Measurements from ENCODE around the gene COL27A1.

The COL27A1 gene

DNA sequence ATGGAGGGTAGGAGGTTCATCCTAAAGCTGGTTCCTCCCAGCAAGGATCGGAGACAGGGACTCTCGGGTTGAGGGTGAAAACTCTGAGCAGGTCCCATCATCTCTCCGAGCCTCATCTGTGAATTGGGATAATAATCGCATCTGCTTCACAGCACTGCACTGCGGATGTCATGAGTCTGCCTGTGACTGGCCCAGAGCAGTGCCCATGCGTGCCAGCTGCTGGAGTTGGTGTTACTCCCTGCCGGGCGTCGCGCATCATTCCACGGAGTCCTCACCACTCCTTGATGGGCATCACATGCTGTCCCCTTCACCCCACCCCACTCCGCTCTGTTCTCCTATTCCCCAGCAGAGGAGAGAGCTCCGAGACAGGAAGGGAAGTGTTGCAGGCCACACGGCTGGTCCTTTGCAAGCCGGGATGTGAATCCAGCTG lies 132.4 kb downstream of the COL27A1 start:
- DNase-seq (ENCODE audit: low read depth), result no peak

GRCh38 chr9:114288193-114289091 lies 133.1 kb downstream of the COL27A1 start:
- peak; percentile 53 for DNase-seq (ENCODE audit: low read depth)

- no peak for DNase-seq (ENCODE audit: low read depth)
Measured at GRCh38 chr9:114289106-114289505, 133.8 kb downstream of the COL27A1 start.

- no peak for DNase-seq (ENCODE audit: low read depth)
Measured at GRCh38 chr9:114289571-114290481, 134.5 kb downstream of the COL27A1 start.

DNA sequence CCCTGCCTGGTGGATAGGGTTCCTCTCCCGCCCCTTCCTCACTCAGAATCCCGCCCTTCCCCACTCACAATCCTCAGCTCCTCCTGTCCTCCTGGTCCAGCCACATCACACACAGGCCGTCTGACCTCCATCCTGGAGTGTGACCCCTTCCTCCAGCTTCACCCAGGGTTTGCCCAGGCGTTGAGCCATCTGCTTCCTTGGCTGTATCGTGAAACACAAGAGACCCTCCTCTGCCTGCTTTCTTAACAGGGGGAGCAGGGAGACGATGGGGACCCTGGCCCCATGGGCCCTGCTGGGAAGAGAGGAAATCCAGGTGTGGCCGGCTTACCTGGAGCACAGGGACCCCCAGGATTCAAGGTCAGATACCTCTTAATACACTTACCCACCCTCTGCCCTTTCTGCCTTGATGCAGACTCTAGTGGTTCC lies 135.2 kb downstream of the COL27A1 start:
- no peak for DNase-seq (ENCODE audit: low read depth)

GRCh38 chr9:114291064-114291474 lies 135.7 kb downstream of the COL27A1 start:
- DNase-seq (ENCODE audit: low read depth), result peak; percentile 44

GRCh38 chr9:114291886-114292590 lies 136.7 kb downstream of the COL27A1 start:
- DNase-seq (ENCODE audit: low read depth), result no peak

GRCh38 chr9:114294664-114295063 lies 139.3 kb downstream of the COL27A1 start:
- DNase-seq (ENCODE audit: low read depth), result no peak

DNA sequence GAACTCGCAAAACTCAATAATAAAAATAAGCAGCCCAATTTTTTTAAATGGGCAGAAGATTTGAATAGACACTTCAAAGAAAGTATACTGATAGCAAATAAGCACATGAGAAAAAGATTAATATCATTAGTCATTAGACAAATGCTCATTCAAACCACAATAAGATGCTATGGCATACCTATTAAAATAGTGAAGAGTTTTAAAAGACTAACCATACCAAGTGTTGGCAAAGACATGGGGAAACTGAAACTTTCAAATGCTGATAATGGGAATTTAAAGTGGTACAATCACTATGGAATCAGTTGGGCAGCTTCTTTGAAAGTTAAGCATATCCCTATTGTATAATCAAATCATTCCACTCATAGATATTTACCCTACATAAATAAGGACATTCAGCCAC lies 141.0 kb downstream of the COL27A1 start:
- DNase-seq (ENCODE audit: low read depth), result no peak

DNA sequence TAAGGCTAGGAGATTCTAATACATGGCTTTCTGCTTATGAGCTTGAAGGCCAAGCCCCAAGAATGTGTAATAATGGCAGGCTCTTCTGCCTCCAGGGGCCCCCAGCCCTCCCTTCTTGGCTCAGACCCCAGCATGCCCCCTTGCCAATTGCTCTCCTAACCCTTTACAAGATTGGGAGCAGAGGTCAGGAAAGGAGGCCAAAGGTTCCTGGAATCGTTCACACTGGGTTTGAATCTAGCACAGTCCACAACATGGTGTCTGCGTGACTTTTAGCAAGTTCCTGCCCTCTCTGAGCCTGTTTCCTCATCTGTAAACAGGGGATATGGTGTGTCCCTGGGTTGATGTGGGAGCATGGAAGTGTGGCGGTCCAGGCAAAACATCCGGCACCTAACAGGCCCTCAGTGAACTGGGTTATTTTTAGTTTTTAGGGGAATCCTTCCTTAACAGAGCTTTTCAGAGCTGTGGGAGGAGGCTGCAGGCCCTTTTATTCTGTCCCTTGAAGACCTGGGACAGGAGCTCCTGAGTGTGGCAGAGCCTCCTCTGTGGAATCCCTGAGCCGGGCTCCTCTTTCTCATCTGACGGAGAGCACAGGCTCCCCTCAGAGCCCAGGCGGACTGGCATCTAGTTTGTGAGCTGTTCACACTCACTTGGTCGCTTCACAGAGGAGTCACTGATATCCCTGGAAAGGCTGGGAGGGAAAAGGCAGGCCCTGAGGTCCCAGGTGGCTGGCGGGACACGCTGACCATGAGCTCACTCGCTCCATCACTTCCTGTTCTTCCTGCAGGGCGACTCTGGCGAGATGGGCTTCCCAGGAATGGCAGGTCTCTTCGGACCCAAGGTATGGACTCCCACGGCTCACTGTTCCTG lies 144.2 kb downstream of the COL27A1 start:
- DNase-seq (ENCODE audit: low read depth), result no peak

- no peak for DNase-seq (ENCODE audit: low read depth)
Measured at GRCh38 chr9:114300153-114300845, 145.0 kb downstream of the COL27A1 start.

- no peak for DNase-seq (ENCODE audit: low read depth)
Measured at GRCh38 chr9:114300846-114301797, 145.8 kb downstream of the COL27A1 start.

- no peak for DNase-seq (ENCODE audit: low read depth)
Measured at GRCh38 chr9:114301798-114302565, 146.6 kb downstream of the COL27A1 start.

DNA sequence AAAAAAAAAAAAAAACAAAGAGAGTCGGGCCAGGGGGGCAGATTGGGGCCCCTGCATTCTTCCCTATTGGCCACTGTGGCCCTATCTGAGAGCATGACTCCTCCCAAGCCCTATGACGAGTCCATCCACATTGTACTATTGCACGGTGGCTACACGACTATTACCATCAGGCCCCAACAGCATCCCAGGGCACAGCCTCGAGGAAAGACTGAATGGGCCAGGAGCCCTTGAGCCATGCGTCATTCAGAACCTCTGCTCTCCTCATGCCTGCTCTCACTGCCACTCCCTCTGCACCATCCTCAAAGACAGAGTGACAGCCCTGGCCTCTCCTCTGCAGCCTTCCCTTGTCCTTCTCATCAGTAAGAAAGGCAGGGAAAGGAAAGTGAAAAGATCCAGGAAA lies 147.4 kb downstream of the COL27A1 start:
- DNase-seq (ENCODE audit: low read depth), result no peak

GRCh38 chr9:114303571-114303970 lies 148.2 kb downstream of the COL27A1 start:
- no peak for DNase-seq (ENCODE audit: low read depth)

DNA sequence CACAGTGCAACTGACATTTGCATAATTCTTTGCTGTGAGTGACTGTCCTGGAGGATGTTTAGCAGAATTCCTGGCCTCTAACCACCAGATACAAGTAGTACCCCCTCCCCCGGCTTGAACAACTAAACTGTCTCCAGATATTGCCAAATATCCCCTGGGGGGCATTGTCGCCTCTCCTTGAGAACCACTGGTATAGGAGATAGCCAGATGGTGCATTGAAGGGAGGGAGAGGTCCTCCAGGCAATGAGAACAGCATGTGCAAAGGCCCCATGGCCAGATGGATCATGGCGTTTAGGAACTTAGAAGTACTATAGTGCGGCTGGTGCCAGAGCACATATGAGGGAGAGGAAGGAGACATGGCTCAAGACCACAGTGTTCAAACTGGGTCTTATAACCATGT lies 148.6 kb downstream of the COL27A1 start:
- no peak for DNase-seq (ENCODE audit: low read depth)

- no peak for DNase-seq (ENCODE audit: low read depth)
Measured at GRCh38 chr9:114304416-114305188, 149.3 kb downstream of the COL27A1 start.

- peak; percentile 43 for DNase-seq (ENCODE audit: low read depth)
Measured at GRCh38 chr9:114307899-114308267, 152.5 kb downstream of the COL27A1 start.
